HG02610 (cell line): ENCODE data around the gene GOLGA7B.

Source experiments
- ATAC-seq: cut with Tn5 transposase; IDR thresholded peaks from one replicate; pipeline ENCODE4 v1.9.1; 2021; ENCODE audit warnings: mild to moderate bottlenecking, moderate library complexity; ENCODE audit not compliant: unreplicated experiment

Gene GOLGA7B

DNA sequence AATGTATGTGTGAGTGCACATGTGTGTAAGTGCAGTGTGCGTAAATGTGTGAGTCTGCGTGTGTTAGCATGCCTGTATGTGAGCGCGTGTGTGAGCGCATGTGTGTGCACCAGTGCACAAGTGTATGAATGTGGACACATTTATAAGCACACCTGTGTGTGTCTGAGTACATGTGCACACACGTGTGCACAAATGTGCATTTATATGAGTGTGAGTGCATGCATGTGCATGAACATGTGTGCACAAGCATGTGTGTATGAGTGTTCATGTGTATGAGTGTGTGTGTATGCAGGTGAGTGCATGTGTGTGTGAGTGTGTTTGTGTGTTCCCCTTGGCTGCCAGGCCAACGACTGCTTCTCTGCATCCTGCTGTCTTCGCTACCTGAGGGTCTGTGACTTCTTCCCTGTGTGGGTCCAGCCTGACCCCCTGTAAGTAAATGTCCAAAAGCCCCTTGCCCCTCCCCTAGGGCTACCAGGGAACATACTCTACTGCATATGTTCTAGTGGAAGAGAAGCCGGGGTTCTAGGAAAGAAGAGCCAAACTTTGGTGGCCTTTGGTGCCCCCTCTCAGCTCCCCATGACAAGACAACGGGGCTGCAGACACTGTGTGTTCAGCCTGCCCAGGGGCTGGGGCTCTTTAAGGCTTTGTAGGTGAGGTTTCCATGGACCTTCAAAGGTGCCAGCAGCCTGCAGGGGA lies 17.0 kb downstream of the GOLGA7B start:
- ATAC-seq: no peak

- no peak for ATAC-seq
These were observed 17.7 kb downstream of the GOLGA7B start for GRCh38 chr10:97867220-97867800.

DNA sequence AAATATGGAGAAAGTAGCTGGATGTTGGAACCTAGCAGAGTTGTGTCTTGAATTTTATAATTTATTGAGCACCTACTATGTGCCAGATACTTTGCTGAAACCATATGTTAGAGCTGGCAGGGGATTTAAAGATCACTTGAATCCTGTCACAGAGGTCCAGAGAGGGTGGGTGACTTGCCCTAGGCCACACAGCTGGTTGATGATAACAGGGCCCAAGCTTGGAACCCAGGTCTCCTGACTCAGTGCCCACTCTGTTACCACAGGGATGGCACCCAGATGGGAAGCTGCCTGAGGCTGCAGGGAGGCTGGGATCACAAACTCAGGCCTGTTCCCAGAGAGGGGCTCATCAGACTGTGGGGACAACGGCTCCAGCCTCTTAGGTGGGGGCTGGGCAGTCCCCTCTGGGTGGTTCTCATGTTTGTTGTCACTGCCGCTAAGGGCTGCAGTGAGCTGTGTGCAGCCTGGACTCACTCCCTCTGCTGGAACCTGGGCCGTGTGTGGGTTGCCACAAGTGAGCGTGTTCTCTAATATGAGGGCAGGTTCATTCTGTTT lies 18.6 kb downstream of the GOLGA7B start:
- ATAC-seq: no peak

DNA sequence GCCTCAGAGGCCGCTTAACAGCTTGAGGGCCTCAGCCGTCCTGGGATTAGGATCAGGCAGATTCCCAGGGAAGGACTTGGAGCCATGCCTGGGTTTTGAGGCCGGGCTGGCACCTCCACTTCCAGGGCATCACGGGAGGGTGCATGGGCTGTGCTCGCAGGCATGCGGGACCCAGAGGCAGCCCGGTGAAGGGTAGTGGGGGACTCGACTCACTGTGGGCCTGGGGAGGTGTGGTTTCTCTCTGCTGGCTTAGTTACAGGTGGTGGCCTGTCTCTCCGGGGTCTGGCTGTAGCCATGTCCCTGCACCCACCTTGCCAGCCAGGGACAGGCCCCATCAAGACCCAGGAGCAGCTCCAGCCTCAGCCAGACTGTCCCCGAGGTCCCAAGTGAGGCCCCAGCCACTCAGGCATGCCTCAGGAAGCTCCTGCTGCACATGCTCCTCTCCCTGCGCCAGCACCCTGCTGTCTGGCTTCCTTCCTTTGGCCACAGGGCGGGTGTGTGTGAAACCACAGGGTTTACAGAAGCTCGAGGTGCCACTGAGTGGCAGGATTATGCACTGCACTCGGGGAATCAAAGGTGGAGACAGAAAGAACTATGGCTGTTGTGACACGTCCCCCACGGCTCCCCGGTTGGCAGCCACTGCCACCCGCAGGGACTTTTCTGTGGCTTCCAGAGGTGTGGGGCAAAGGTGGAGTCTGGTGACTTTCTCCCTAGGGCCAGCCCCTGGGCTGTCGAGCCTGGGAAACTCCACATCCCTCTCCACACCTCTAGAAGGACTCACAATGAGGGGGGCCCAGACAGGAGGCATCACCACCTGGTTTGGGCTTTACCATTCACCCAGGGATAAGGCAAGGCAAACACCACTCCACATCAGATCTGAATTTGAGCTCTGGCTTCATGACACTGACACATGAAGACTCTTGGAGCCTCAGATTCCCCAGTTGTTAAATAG lies 19.7 kb downstream of the GOLGA7B start:
- ATAC-seq: peak; percentile 92

- no peak for ATAC-seq
These were observed 21.3 kb downstream of the GOLGA7B start for GRCh38 chr10:97870990-97871389.

- ATAC-seq: no peak
These were observed 23.9 kb downstream of the GOLGA7B start for GRCh38 chr10:97873569-97873968.

GRCh38 chr10:97874332-97874731 lies 24.7 kb downstream of the GOLGA7B start:
- no peak for ATAC-seq

DNA sequence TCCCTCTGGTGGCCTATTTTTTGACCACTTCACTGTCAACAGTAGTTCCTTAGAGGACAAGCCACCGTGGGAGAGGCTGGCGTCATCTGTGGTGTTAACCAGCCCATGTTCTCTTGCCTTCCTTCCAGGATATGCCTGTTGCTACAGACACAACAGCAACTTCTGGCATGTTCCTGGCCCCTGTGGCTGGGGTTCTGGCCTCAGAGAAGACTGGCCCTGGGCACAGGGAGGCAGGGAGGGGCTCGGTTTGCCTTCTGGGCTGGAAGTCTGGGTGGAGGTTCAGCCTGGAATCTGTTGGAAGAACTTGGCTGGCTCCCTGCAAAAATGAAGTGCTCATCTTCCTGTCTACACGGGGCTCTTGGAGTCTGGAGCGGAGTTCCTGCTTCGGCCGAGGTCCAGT lies 25.7 kb downstream of the GOLGA7B start:
- no peak for ATAC-seq

- ATAC-seq: no peak
These were observed 26.8 kb downstream of the GOLGA7B start for GRCh38 chr10:97876402-97876801.

DNA sequence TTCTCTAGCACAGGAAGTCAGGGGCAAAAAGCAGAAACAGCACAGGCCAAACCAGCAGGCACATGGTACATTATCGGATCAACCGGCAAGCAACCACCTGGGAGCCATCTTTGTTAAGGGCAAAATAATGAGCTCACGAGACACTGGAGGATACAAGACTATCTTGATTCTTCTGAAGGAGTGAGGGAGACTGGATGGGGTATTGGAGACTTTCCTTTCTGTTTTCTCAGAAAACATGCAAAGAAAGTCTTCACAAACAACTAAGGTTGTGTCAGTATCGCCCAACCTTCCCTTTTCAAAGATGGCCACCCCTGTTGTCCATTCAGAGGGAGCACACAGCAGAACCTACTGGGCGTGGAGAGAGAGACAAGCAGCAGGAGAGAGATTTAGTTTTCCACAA lies 29.6 kb downstream of the GOLGA7B start:
- no peak for ATAC-seq

DNA sequence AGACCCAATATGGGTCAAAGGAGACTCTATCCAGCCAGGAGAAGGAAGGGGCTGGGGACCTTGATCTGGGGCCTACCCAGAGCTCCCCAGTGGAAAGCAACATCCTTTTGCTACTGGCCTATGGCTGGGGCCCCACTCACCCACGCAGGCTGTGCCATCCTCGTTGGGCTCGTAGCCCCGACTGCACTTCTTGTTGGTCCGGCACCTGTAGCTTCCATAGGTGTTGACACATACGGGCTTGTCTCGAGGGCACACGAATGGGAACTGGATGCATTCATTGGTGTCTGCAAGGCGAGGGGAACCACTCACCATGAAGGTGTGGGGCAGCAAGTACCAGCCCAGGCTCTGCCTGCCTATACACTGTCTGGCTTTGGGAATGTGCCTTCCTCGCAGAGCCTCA lies 30.5 kb downstream of the GOLGA7B start:
- no peak for ATAC-seq

DNA sequence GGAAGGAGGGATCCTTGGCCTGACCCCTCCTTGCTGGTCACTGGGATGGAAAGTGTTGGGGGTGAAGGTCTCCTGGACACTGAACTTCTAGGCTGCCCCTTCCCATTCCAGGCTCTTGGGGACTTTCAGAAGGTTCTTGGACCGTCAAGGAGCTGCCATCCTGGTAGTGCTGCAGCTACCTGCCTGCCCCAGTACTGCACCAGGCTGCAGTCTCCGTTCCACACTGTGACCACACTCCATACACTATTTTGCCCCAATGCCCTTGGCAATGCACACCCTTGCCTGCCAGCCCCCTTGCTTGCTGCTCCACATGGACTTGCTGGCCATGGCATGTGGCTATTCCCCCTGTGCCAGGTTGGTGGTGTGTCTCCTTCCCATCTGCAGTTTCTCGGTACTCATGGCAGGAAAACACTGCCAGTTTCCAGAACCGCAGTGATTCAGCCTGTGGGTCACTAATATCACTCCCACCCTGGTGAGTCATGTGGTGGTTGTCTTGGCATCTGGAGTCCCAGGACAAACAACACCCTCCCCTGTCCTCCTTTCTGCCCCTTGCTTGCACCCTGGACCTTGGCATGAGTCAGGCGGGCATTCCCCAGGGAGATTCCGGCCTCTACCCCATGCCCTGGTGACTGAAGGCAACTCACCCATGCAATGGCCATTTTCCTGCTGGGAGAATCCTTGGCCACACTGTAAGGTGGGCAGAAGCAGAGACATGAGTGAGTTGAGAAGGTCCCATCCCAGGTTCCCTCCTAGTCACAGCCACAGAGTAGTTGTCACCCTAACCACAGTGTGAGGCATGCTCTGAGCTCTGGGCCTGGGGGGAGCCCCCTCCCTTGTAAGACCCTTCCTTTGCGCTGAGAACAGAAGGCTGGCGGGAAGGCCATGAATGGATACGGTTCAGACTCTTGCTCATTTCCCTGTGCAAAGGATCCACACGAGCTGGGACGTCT lies 32.8 kb downstream of the GOLGA7B start:
- no peak for ATAC-seq

- no peak for ATAC-seq
These were observed 33.4 kb downstream of the GOLGA7B start for GRCh38 chr10:97883092-97883485.

- no peak for ATAC-seq
These were observed 36.6 kb downstream of the GOLGA7B start for GRCh38 chr10:97886286-97886685.

DNA sequence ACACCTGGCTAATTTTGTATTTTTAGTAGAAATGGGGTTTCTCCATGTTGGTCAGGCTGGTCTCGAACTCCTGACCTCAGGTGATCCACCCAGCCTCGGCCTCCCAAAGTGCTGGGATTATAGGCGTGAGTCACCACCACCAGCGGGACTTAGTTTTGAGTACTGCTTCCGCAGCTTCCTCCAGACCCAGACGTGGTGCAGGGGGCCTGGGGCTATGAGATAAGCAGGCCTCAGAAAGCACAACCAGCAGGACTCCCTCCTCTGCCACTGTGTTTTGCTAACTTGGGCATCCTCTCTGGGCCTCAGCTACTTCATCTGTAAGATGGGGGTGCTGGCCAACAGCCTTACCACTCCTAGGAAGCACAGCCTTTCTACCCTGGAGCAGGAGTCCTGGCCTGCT lies 37.8 kb downstream of the GOLGA7B start:
- ATAC-seq: no peak

DNA sequence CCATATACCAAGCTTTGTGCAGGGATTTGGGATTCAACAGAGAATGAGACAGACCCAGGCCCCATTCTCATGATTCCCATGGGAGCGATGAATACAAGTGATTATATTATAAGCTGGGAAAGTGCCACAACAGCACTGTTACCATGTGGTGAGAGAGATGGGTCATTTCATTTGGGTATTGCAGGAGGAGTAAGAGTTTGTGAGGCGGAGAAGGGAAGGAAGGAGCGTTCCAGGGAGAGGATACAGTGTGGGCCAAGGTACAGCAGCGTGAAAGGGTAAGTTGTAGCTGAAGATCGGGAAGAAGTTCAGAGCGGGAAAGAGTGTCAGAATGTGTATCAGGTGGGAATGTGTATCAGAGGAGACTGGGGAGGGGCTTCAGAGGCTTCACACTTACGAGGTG lies 38.5 kb downstream of the GOLGA7B start:
- no peak for ATAC-seq

GRCh38 chr10:97888641-97889262 lies 39.1 kb downstream of the GOLGA7B start:
- ATAC-seq: no peak

GRCh38 chr10:97889461-97890265 lies 40.0 kb downstream of the GOLGA7B start:
- no peak for ATAC-seq

DNA sequence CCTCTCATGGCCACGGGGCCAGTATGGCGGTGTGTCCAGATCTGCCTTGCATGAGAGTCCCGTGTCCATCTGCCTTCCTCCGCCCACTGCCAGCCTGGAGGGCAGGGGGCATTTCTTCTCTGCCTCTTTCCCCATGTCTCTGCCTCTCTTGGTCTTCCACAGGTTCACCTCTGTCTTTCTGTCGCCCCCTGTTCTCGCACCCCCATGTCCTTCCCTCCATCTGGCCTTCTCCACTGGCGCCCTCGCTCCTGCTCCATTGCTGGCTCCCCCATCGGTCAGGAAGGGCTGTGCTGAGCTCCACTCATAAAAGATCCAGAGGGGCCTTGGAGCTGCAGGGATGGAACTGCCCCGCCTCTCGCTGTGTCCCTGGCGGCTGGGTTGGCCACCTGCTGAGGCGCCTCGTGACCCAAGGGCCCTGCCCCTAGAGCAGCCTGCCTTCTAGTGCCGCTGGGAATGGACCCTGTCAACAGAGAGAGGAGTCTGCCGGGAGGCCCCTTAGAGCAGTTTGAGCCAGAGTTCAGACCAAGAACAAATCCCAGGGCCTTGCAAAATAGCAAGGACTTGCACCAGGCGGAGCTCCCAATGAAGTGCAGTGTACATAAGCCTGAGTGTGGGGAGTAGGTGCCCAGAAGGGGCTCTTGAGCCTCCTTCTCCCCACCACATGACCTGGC lies 42.0 kb downstream of the GOLGA7B start:
- no peak for ATAC-seq
